H1 (cell line): ENCODE results near the gene INPP4B.

ENCODE experiments used
- EZH2 ChIP-seq: fragments of 200-600 bp; sonication (generic); IDR thresholded peaks from 2 replicates; pipeline ENCODE4 v1.7.1; 2012; ENCODE audit warnings: low read depth, mild to moderate bottlenecking, moderate library complexity, low read length, inconsistent platforms; ENCODE audit not compliant: severe bottlenecking
- JUN ChIP-seq: IDR thresholded peaks from 2 replicates; pipeline ENCODE4 v1.6.1; 2011; ENCODE audit warnings: low read depth, mild to moderate bottlenecking, improper control_type of control experiment, low read length
- USF2 ChIP-seq: IDR thresholded peaks from 2 replicates; pipeline ENCODE4 v1.6.1; 2011; ENCODE audit warnings: low read length, improper control_type of control experiment
- TF ChIP-seq, protein P1 (sequence below): IDR thresholded peaks from 2 replicates; pipeline ENCODE4 v1.6.1; 2012; ENCODE audit warnings: inconsistent platforms

GRCh38 chr4:142485452-142485851 lies 360.6 kb downstream of the INPP4B start:
- TF ChIP-seq, protein P1, sequence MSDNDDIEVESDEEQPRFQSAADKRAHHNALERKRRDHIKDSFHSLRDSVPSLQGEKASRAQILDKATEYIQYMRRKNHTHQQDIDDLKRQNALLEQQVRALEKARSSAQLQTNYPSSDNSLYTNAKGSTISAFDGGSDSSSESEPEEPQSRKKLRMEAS: no peak
- TF ChIP-seq EZH2 (no peak), JUN (no peak), USF2 (no peak)
